ENCODE data around the gene PSMD4.

The PSMD4 gene

GRCh38 chr1:151286619-151287340 is 32.2 kb downstream of the PSMD4 start:
- ATAC-seq = no peak
- TF ChIP-seq ZNF565 (CRISPR knock-in tag; conservative IDR thresholded peaks at IDR 0.05; ENCODE audit: low read depth) (no peak), RARB (CRISPR knock-in tag; IDR thresholded peaks at IDR 0.05) (no peak), PPARA (CRISPR knock-in tag; IDR thresholded peaks at IDR 0.05; ENCODE audit: borderline replicate concordance) (no peak), CSRNP3 (CRISPR knock-in tag; IDR thresholded peaks at IDR 0.05) (no peak), ISL1 (CRISPR knock-in tag; IDR thresholded peaks at IDR 0.05) (no peak), CREB5 (CRISPR knock-in tag; IDR thresholded peaks at IDR 0.05; ENCODE audit: low read depth) (no peak), ZFP3 (CRISPR knock-in tag; IDR thresholded peaks at IDR 0.05) (no peak), ZFP30 (CRISPR knock-in tag; IDR thresholded peaks at IDR 0.05) (no peak), ARNTL (CRISPR knock-in tag; IDR thresholded peaks at IDR 0.05; ENCODE audit: borderline replicate concordance, low read depth) (no peak), POU6F1 (CRISPR knock-in tag; IDR thresholded peaks at IDR 0.05; ENCODE audit: borderline replicate concordance, low read depth) (no peak)

- TF ChIP-seq ESRRG (CRISPR knock-in tag; IDR thresholded peaks at IDR 0.05) = no peak
- no peak for TF ChIP-seq SNAI2 (CRISPR knock-in tag; IDR thresholded peaks at IDR 0.05)
- TF ChIP-seq ZFP30 (CRISPR knock-in tag; IDR thresholded peaks at IDR 0.05) = no peak
- TF ChIP-seq ISL1 (CRISPR knock-in tag; IDR thresholded peaks at IDR 0.05) = no peak
- no peak for TF ChIP-seq TSHZ2 (CRISPR knock-in tag; IDR thresholded peaks at IDR 0.05)
- no peak for TF ChIP-seq GLIS3 (CRISPR knock-in tag; IDR thresholded peaks at IDR 0.05)
- no peak for TF ChIP-seq ZNF8 (CRISPR knock-in tag; IDR thresholded peaks at IDR 0.05)
- no peak for TF ChIP-seq RARB (CRISPR knock-in tag; IDR thresholded peaks at IDR 0.05)
- no peak for TF ChIP-seq ZNF70 (CRISPR knock-in tag; IDR thresholded peaks at IDR 0.05)
- no peak for TF ChIP-seq TOX (CRISPR knock-in tag; IDR thresholded peaks at IDR 0.05; ENCODE audit: borderline replicate concordance)
- no peak for TF ChIP-seq POU6F1 (CRISPR knock-in tag; IDR thresholded peaks at IDR 0.05; ENCODE audit: borderline replicate concordance, low read depth)
- no peak for TF ChIP-seq CSDC2 (CRISPR knock-in tag; IDR thresholded peaks at IDR 0.05)
- no peak for TF ChIP-seq ZFP3 (CRISPR knock-in tag; IDR thresholded peaks at IDR 0.05)
- no peak for TF ChIP-seq PPARA (CRISPR knock-in tag; IDR thresholded peaks at IDR 0.05; ENCODE audit: borderline replicate concordance)
- no peak for TF ChIP-seq ZC3H10 (CRISPR knock-in tag; IDR thresholded peaks at IDR 0.05)
- TF ChIP-seq ZNF565 (CRISPR knock-in tag; conservative IDR thresholded peaks at IDR 0.05; ENCODE audit: low read depth) = no peak
- no peak for ATAC-seq
Observed at GRCh38 chr1:151287341-151287699, 32.8 kb downstream of the PSMD4 start.

GRCh38 chr1:151287767-151288500 is 33.4 kb downstream of the PSMD4 start:
- no peak for TF ChIP-seq ZC3H10 (CRISPR knock-in tag; IDR thresholded peaks at IDR 0.05)
- TF ChIP-seq ZNF565 (CRISPR knock-in tag; conservative IDR thresholded peaks at IDR 0.05; ENCODE audit: low read depth) = no peak
- TF ChIP-seq ZFP3 (CRISPR knock-in tag; IDR thresholded peaks at IDR 0.05) = no peak
- TF ChIP-seq ISL1 (CRISPR knock-in tag; IDR thresholded peaks at IDR 0.05) = no peak
- TF ChIP-seq ZFP30 (CRISPR knock-in tag; IDR thresholded peaks at IDR 0.05) = no peak
- no peak for ATAC-seq

All from SK-N-SH treated with all-trans-retinoic acid at 6 μM for 48 hours (cell line).